ENCODE data around the gene ATF7. TPM values are rescaled to one million over a fixed set of nuclear protein-coding genes. Genes with fewer than 3 reads are reported as not detected.

The ATF7 gene
- total and polyA plus RNA-seq, 9 of the 15 experiments (the other 6 are each of a cell fraction or from before 2014, with no cell fraction given), result 10.6 to 30.4 (median 20.7) TPM

DNA sequence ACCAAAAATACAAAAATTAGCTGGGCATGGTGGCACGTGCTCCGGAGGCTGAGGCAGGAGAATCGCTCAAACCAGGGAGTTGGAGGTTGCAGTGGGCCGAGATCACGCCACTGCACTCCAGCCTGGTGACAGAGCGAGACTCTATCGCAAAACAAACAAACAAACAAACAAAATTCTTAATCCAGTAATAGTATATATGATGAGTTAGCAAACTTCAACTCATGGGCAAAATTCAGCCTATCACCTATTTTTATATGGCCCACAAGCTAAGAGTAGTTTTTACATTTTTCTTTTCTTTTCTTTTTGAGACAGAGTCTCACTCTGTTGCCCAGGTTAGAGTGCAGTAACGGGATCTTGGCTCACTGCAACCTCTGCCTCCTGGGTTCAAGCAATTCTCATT, 14.9 kb downstream of the ATF7 start:
- POLR2A ChIA-PET, result interaction anchor here (4.7 kb wide), 1 partner anchor 13 kb away, joined by 46 read pairs; the partner anchor contains the start of gene ATF7
- CTCF ChIA-PET (ENCODE audit: low intra/inter-chr PET ratio), result no interaction called here
- no peaks in the 10 kb centered on the region for H3K9me3 ChIP-seq (replicated peaks; ENCODE audit: control insufficient read depth, insufficient read depth, low read depth, low read length)
- H3K27me3 ChIP-seq (ENCODE audit: control insufficient read depth in 2 of 2, insufficient read depth in 2 of 2, low read length in 2 of 2), result no peaks in the 10 kb centered on the region
- H3K9ac ChIP-seq (ENCODE audit: insufficient read depth in 1 of 2, low read depth in 2 of 2, low read length in 2 of 2), result no peak overlapping the region
- no peaks in the 10 kb centered on the region for H4K20me1 ChIP-seq (replicated peaks; ENCODE audit: control insufficient read depth, insufficient read depth, low read length)
- DNase-seq (ENCODE audit: extremely low read depth in 1 of 4, low spot score in 3 of 4), result no peak
- no peak overlapping the region for H3K4me3 ChIP-seq
- no peak for TF ChIP-seq ZZZ3 (IDR thresholded peaks at IDR 0.05)
- no peak for TF ChIP-seq ZBTB8A (IDR thresholded peaks at IDR 0.05; ENCODE audit: partially characterized antibody)
- TF ChIP-seq ZNF316 (IDR thresholded peaks at IDR 0.05), result peak; percentile 84
- peak; percentile 20; the same call in 1 of the 2 replicates for TF ChIP-seq MAFG (tag; conservative IDR thresholded peaks at IDR 0.05)
- peak; percentile 77 for TF ChIP-seq C11orf30 (IDR thresholded peaks at IDR 0.05; ENCODE audit: low read depth)
- TF ChIP-seq ZSCAN32 (CRISPR knock-in tag; IDR thresholded peaks at IDR 0.05), result no peak
- no peak for TF ChIP-seq DNMT1 (IDR thresholded peaks at IDR 0.05)
- TF ChIP-seq, protein P1, sequence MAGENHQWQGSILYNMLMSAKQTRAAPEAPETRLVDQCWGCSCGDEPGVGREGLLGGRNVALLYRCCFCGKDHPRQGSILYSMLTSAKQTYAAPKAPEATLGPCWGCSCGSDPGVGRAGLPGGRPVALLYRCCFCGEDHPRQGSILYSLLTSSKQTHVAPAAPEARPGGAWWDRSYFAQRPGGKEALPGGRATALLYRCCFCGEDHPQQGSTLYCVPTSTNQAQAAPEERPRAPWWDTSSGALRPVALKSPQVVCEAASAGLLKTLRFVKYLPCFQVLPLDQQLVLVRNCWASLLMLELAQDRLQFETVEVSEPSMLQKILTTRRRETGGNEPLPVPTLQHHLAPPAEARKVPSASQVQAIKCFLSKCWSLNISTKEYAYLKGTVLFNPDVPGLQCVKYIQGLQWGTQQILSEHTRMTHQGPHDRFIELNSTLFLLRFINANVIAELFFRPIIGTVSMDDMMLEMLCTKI (IDR thresholded peaks at IDR 0.05; ENCODE audit: partially characterized antibody), result no peak
- TF ChIP-seq, protein P2, sequence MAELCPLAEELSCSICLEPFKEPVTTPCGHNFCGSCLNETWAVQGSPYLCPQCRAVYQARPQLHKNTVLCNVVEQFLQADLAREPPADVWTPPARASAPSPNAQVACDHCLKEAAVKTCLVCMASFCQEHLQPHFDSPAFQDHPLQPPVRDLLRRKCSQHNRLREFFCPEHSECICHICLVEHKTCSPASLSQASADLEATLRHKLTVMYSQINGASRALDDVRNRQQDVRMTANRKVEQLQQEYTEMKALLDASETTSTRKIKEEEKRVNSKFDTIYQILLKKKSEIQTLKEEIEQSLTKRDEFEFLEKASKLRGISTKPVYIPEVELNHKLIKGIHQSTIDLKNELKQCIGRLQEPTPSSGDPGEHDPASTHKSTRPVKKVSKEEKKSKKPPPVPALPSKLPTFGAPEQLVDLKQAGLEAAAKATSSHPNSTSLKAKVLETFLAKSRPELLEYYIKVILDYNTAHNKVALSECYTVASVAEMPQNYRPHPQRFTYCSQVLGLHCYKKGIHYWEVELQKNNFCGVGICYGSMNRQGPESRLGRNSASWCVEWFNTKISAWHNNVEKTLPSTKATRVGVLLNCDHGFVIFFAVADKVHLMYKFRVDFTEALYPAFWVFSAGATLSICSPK (IDR thresholded peaks at IDR 0.05; ENCODE audit: borderline replicate concordance), result no peak
- TF ChIP-seq PCBP1 (IDR thresholded peaks at IDR 0.05; ENCODE audit: low read depth, low read length, poor library complexity, severe bottlenecking), result no peak
- no peak for TF ChIP-seq ARHGAP35 (IDR thresholded peaks at IDR 0.05; ENCODE audit: partially characterized antibody)
- TF ChIP-seq EGR1 (conservative IDR thresholded peaks at IDR 0.05), result no peak
- TF ChIP-seq SMAD1 (IDR thresholded peaks at IDR 0.05; ENCODE audit: low read depth, low read length, partially characterized antibody), result no peak
- TF ChIP-seq TRIM28 (IDR thresholded peaks at IDR 0.05), result no peak
- no peak for TF ChIP-seq KHSRP (IDR thresholded peaks at IDR 0.05)
- TF ChIP-seq RUNX1 (IDR thresholded peaks at IDR 0.05; ENCODE audit: low read depth), result no peak
- no peak for TF ChIP-seq HSF4 (CRISPR knock-in tag; IDR thresholded peaks at IDR 0.05; ENCODE audit: borderline replicate concordance)
- no peak for TF ChIP-seq PML (IDR thresholded peaks at IDR 0.05; ENCODE audit: low read length)
- 94% methylated on average over 8 of the region's 8 CpGs for whole genome bisulfite sequencing (ENCODE audit: insufficient coverage, low coverage, missing lambda C conversion rate)
- H3K4me1 ChIP-seq (replicated peaks in 1 of 2; ENCODE audit: control insufficient read depth in 2 of 2, insufficient read depth in 2 of 2, low read length in 2 of 2), result 0 out of 5 replicates have a peak, but pooled peaks cover 0 to 3% of the 10 kb centered on the region in 2 experiments
- FAIRE-seq, result no peak
- BruUV-seq (replicated peaks), result no TSS peak
- peaks cover 9% of the 10 kb centered on the region; the same call in 2 of the 3 replicates for H3K36me3 ChIP-seq (ENCODE audit: control insufficient read depth, insufficient read depth, low read length)
- no peak for ATAC-seq
- in situ Hi-C loops (cut with MboI) (no loop called here), intact Hi-C loops (cut with micrococcal nuclease) (no loop called here)
- no peak overlapping the region for H3K27ac ChIP-seq (ENCODE audit: extremely low read depth, low read depth, low read length)
- no peak overlapping the region for H2AFZ ChIP-seq (ENCODE audit: low read depth, low read length)
- H3K4me2 ChIP-seq (ENCODE audit: insufficient read depth, low read length), result no peak overlapping the region
- H3K9me1 ChIP-seq (ENCODE audit: control insufficient read depth, insufficient read depth, low read length), result no peaks in the 10 kb centered on the region
- H3K79me2 ChIP-seq (ENCODE audit: control insufficient read depth, insufficient read depth, low read length), result peaks cover 23% of the 10 kb centered on the region; the same call in 2 of the 3 replicates

Data from K562 (cell line).